Glutamatergic neuron (in vitro differentiated cells): Measurements from ENCODE around the gene KRT83. TPM values are rescaled to one million over a fixed set of nuclear protein-coding genes. Genes with fewer than 3 reads are reported as not detected.

ENCODE experiments used
- DNase-seq: peaks from one replicate; pipeline ENCODE4 v3.0.0; 2022
- H3K27ac Mint-ChIP-seq: one replicate; pipeline ENCODE4 v1.8.0; 2020; ENCODE audit warnings: mild to moderate bottlenecking, mixed read lengths, inconsistent platforms; ENCODE audit not compliant: unreplicated experiment
- H3K27me3 Mint-ChIP-seq: one replicate; pipeline ENCODE4 v1.8.0; 2020; ENCODE audit warnings: mild to moderate bottlenecking, moderate library complexity, mixed read lengths, inconsistent platforms; ENCODE audit not compliant: unreplicated experiment
- H3K36me3 Mint-ChIP-seq: one replicate; pipeline ENCODE4 v1.8.0; 2020; ENCODE audit warnings: mild to moderate bottlenecking, mixed read lengths, inconsistent platforms; ENCODE audit not compliant: unreplicated experiment
- H3K4me1 Mint-ChIP-seq: one replicate; pipeline ENCODE4 v1.8.0; 2020; ENCODE audit warnings: mild to moderate bottlenecking, low read depth, mixed read lengths, inconsistent platforms; ENCODE audit not compliant: unreplicated experiment
- H3K4me3 Mint-ChIP-seq: one replicate; pipeline ENCODE4 v1.8.0; 2020; ENCODE audit warnings: mild to moderate bottlenecking, mixed read lengths, inconsistent platforms; ENCODE audit not compliant: unreplicated experiment
- H3K9me3 Mint-ChIP-seq: one replicate; pipeline ENCODE4 v1.8.0; 2020; ENCODE audit warnings: mild to moderate bottlenecking, moderate library complexity, mixed read lengths, inconsistent platforms; ENCODE audit not compliant: unreplicated experiment
- CTCF ChIP-seq: fragments of 200-600 bp; sonication (generic); IDR thresholded peaks from one replicate; pipeline ENCODE4 v1.5.0; 2021; ENCODE audit not compliant: partially characterized antibody, unreplicated experiment
- total RNA-seq: library from RNA; stranded (reverse); fragmentation: NEBNext Ultra II Directional; extraction: Animal tissue kit (Norgen Biotek cat#: 25700); gene quantifications from one replicate; pipeline ENCODE4 v1.2.1, GENCODE V29; 2021; ENCODE audit not compliant: unreplicated experiment

The KRT83 gene
- total RNA-seq, 1 donor from 2014 or later, result not detected

GRCh38 chr12:52366738-52367485 is 45.7 kb upstream of the KRT83 start, which contains the start of gene KRT85:
Gene KRT85, minus strand, starts transcription at chr12:52367481. Its CDS starts 76 bp downstream, at chr12:52367405.
- Mint-ChIP-seq H3K27me3 (peaks cover 14% of the 10 kb centered on the region), H3K9me3 (peaks cover 3% of the 10 kb centered on the region), H3K4me1 (no peaks in the 10 kb centered on the region), H3K27ac (no peak within 1 kb of the TSS), H3K36me3 (no peaks in the 10 kb centered on the region), H3K4me3 (no peak within 1 kb of the TSS)
- no peak for TF ChIP-seq CTCF
- DNase-seq, result no peak

GRCh38 chr12:52364901-52365489 is 43.8 kb upstream of the KRT83 start:
- no peak for DNase-seq
- peaks cover 2% of the 10 kb centered on the region for H3K9me3 Mint-ChIP-seq
- H3K36me3 Mint-ChIP-seq, result no peaks in the 10 kb centered on the region
- no peaks in the 10 kb centered on the region for H3K4me1 Mint-ChIP-seq
- H3K27me3 Mint-ChIP-seq, result peaks cover 14% of the 10 kb centered on the region
- no peak for TF ChIP-seq CTCF
- no peak overlapping the region for H3K4me3 Mint-ChIP-seq
- no peak overlapping the region for H3K27ac Mint-ChIP-seq

- H3K27ac Mint-ChIP-seq, result no peak overlapping the region
- no peaks in the 10 kb centered on the region for H3K36me3 Mint-ChIP-seq
- peaks cover 4% of the 10 kb centered on the region for H3K9me3 Mint-ChIP-seq
- H3K4me3 Mint-ChIP-seq, result no peak overlapping the region
- TF ChIP-seq CTCF, result no peak
- no peak for DNase-seq
- no peaks in the 10 kb centered on the region for H3K4me1 Mint-ChIP-seq
- H3K27me3 Mint-ChIP-seq, result peaks cover 18% of the 10 kb centered on the region
Measured at GRCh38 chr12:52364061-52364460, 42.9 kb upstream of the KRT83 start.

- Mint-ChIP-seq H3K4me3 (no peak overlapping the region), H3K27me3 (peaks cover 20% of the 10 kb centered on the region), H3K9me3 (peaks cover 4% of the 10 kb centered on the region), H3K4me1 (no peaks in the 10 kb centered on the region), H3K36me3 (no peaks in the 10 kb centered on the region), H3K27ac (no peak overlapping the region)
- DNase-seq, result no peak
- TF ChIP-seq CTCF, result no peak
Measured at GRCh38 chr12:52363111-52363679, 42.0 kb upstream of the KRT83 start.
